Activated CD8-positive, alpha-beta T cell treated with anti-CD3 and anti-CD28 coated beads, Interleukin-2, amount 10 ng/mL, durations not matched to agents 7 days and 5 days (primary cell): ENCODE measurements around the gene C7orf57. TPM values are rescaled to one million over a fixed set of nuclear protein-coding genes. Genes with fewer than 3 reads are reported as not detected.
"Not testable (repeated sequence)": the region's sequence is repeated elsewhere in the genome, so short reads cannot be mapped to it uniquely, and the experiment has no call there.

Experiments used
- ATAC-seq: fragments of 150-1000 bp; cut with Tn5 transposase; one replicate; pipeline ENCODE4 v1.10.0; 2021; ENCODE audit warnings: moderate library complexity
- CTCF ChIA-PET: fragments of 350-600 bp; sonication (Branson Sonifier 250); formaldehyde crosslinking; loops from one replicate; lab custom pipeline; 2021; ENCODE audit warnings: antibody characterized with exemption; lab: Charles Lee
- POLR2A ChIA-PET: fragments of 350-600 bp; sonication (Branson Sonifier 250); formaldehyde crosslinking; loops from one replicate; lab custom pipeline; 2021; ENCODE audit warnings: antibody characterized with exemption; lab: Charles Lee
- DNase-seq: peaks from one replicate; pipeline ENCODE4 v3.0.0-alpha.2; 2020
- H3K27ac Mint-ChIP-seq: one replicate; pipeline ENCODE4 v1.8.0; 2021; ENCODE audit warnings: mild to moderate bottlenecking, mixed read lengths
- H3K27me3 Mint-ChIP-seq: one replicate; pipeline ENCODE4 v1.8.0; 2021; ENCODE audit warnings: low read depth, mixed read lengths
- H3K36me3 Mint-ChIP-seq: one replicate; pipeline ENCODE4 v1.8.0; 2021; ENCODE audit warnings: low read depth, mixed read lengths
- H3K4me1 Mint-ChIP-seq: one replicate; pipeline ENCODE4 v1.8.0; 2021; ENCODE audit warnings: low read depth, mixed read lengths
- H3K4me3 Mint-ChIP-seq: one replicate; pipeline ENCODE4 v1.8.0; 2021; ENCODE audit warnings: mild to moderate bottlenecking, mixed read lengths
- H3K9me3 Mint-ChIP-seq: one replicate; pipeline ENCODE4 v1.8.0; 2022; ENCODE audit warnings: mixed read lengths; ENCODE audit not compliant: insufficient read depth
- total RNA-seq, 2 experiments: library from RNA; stranded (reverse); gene quantifications; one replicate each; pipeline ENCODE4 v1.2.3, GENCODE V29; 2021

Gene C7orf57
- under 1 TPM in 1 of 2 experiments, not detected in 1; 0.10 TPM for total RNA-seq

DNA sequence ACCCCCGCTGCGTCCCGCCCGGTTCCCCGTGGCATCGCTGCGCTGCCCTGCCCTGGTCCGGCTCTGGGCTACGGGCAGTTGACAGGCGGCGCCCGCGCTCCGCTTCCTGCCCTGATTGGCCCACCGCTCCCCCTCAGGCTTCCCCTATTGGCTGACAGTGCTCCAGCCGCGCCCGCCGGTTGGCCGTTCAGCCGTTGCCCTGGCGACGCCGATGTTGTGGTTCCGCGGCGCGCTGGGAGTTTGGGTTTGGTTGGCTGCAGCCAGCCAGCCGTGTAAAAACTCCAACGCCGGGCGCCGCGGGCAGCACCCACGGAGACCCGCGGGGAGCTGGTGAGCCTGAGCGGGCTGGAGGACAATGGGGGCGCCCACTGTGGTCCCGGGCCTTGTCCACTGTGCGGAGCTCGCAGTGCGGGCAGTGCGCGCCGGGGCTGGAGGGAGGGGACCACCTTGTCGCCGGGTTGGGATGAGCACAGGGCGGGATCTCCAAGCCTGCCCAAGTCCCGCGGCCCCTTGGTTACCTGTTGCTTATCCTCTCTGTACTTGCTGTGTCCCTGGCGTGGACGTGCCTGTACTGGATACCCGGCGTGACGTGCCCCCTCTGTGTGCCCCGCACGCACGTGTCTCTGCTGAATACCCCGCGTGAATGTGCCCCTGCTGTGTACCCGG is at the start of gene C7orf57:
TSS of gene C7orf57 (plus strand) at position 243 of the 666 bp plus-strand sequence. CDS start 766 bp downstream, outside the sequence.
- Mint-ChIP-seq H3K36me3 (no peaks in the 10 kb centered on the region), H3K4me1 (peaks cover 10% of the 10 kb centered on the region), H3K9me3 (no peaks in the 10 kb centered on the region), H3K4me3 (peak within 1 kb of the TSS; percentile 72), H3K27ac (peak within 1 kb of the TSS; percentile 37), H3K27me3 (peaks cover 43% of the 10 kb centered on the region)
- CTCF ChIA-PET = interaction anchor here (1.0 to 1.6 kb wide), 2 partner anchors 44 to 75 kb away, joined by 3 to 5 read pairs; no protein-coding TSS in a partner anchor
- DNase-seq = peak; percentile 86
- peak; percentile 98 for ATAC-seq
- POLR2A ChIA-PET = interaction anchor here (0.9 kb wide), 1 partner anchor 43 kb away, joined by 3 read pairs; no protein-coding TSS in a partner anchor

DNA sequence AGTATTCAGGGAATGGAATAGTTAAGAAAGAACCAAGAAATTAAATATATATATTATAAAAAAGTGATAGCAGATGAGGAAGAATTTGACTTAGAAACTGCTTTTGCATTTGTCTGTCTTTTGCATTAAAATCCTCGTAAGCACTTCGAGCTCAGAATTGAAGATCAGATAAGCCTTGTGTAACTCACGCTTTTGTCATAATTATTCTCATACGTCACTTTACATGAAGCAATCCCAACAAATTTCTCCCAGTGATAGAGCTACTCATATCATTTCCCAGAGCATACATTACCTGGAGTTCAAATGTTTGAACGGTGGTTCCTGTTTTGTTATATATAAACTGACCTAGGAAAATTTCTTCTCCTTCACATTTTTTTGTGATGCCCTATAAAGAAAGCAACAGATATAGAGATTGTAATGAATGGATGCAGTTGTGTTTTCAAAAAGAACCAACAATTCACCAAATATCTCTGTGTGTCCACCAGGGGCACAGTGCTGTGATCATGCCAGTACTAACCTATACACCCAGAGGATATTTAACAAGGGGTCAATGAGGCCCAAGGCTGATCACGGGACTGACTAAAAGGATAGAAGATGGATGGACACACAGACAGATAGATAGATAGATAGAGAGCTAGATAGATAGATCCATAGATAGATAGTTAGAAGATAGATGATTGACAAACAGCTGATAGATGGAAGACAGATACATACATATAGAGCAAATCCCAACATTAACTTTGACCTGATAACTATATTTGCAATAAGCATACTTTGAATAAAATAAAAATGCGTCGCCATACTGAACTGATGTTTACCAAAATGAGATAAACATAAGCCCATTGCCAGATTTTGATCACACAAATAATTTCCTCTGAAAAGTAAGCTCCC is 46.6 kb upstream of the C7orf57 start:
- Mint-ChIP-seq H3K9me3 (no peaks in the 10 kb centered on the region), H3K4me3 (no peak overlapping the region), H3K27ac (no peak overlapping the region), H3K36me3 (no peaks in the 10 kb centered on the region), H3K27me3 (no peaks in the 10 kb centered on the region), H3K4me1 (peaks cover 21% of the 10 kb centered on the region)
- ATAC-seq (no peak), DNase-seq (peak; percentile 37)
- CTCF ChIA-PET = interaction anchor here (0.8 to 2.5 kb wide), 13 partner anchors 10 to 166 kb away, joined by 3 to 28 read pairs (median 7); partner anchors contain the start of genes HUS1 and UPP1
- POLR2A ChIA-PET = no interaction called here

DNA sequence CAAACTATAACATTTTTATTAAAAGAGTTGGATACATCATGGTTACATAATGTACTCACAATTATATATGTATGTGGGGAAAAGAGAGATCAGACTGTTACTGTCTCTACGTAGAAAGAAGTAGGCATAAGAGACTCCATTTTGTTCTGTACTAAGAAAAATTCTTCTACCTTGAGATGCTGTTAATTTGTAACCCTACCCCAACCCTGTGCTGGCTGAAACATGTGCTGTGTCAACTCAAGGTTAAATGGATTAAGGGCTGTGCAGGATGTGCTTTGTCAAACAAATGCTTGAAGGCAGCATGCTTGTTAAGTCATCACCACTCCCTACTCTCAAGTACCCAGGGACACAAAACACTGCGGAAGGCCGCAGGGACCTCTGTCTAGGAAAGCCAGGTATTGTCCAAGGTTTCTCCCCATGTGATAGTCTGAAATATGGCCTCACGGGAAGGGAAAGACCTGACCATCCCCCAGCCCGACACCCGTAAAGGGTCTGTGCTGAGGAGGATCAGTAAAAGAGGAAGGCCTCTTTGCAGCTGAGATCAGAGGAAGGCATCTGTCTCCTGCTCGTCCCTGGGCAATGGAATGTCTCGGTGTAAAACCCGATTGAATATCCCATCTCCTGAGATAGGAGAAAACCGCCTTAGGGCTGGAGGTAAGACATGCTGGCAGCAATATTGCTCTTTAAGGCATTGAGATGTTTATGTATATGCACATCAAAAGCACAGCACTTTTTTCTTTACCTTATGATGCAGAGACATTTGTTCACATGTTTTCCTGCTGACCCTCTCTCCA is 45.5 kb upstream of the C7orf57 start:
- H3K27me3 Mint-ChIP-seq, H3K9me3 Mint-ChIP-seq, H3K36me3 Mint-ChIP-seq, ATAC-seq, H3K27ac Mint-ChIP-seq, POLR2A ChIA-PET, H3K4me3 Mint-ChIP-seq, DNase-seq: not testable (repeated sequence)
- CTCF ChIA-PET = interaction anchor here (0.9 to 3.5 kb wide), 12 partner anchors 11 to 120 kb away, joined by 3 to 68 read pairs (median 9); partner anchors contain the start of genes HUS1 and UPP1
- H3K4me1 Mint-ChIP-seq = peaks cover 21% of the 10 kb centered on the region

DNA sequence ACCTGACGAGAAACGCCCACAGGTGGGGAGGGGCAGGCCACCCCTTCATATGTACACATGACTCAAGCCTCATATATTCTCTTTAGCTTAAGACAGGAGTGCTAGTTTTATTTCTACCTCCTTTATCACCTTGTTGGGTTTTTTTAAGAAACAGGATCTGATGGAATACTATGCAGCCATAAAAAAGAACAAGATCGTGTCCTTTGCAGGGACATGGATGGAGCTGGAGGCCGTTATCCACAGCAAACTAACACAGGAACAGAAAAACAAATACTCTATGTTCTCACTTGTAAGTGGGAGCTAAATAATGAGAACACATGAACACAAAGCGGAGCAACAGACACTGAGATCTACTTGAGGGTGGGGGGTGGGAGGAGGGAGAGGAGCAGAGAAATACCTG is 44.8 kb upstream of the C7orf57 start:
- Mint-ChIP-seq H3K27me3 (no peaks in the 10 kb centered on the region), H3K4me1 (peaks cover 21% of the 10 kb centered on the region), H3K27ac (peak overlapping the region; percentile 71), H3K4me3 (no peak overlapping the region), H3K36me3 (no peaks in the 10 kb centered on the region), H3K9me3 (no peaks in the 10 kb centered on the region)
- POLR2A ChIA-PET = interaction anchor here (2.1 kb wide), 1 partner anchor 98 kb away, joined by 12 read pairs; the partner anchor contains the start of gene UPP1
- no peak for DNase-seq
- ATAC-seq = no peak
- CTCF ChIA-PET = interaction anchor here (1.1 to 3.5 kb wide), 12 partner anchors 8 to 164 kb away, joined by 3 to 68 read pairs (median 8); partner anchors contain the start of genes C7orf57, HUS1 and UPP1

DNA sequence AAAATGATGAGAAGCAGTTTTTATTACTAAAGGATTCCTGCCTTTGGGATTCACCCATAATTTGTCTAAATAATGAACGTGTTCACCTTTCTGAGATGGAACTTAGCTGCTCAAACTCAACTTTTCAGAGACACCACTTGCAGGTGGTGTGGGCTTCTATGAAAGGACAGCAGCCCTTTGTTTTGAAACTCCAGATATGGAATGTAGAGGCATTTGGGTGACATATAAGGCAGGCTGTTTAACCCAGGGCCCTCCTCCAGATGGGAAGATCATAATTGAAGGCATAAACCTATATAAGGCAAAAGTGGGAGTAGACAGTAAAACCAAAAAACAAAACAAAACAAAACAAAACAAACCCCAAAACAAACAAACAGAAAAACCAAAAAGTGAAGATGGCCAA is 44.1 kb upstream of the C7orf57 start:
- POLR2A ChIA-PET = interaction anchor here (0.8 to 2.1 kb wide), 8 partner anchors 12 to 123 kb away, joined by 3 to 12 read pairs (median 4); partner anchors contain the start of genes HUS1 and UPP1
- CTCF ChIA-PET = interaction anchor here (0.7 to 3.5 kb wide), 24 partner anchors 8 to 164 kb away, joined by 3 to 68 read pairs (median 6); partner anchors contain the start of genes C7orf57, HUS1 and UPP1
- Mint-ChIP-seq H3K9me3 (no peaks in the 10 kb centered on the region), H3K27me3 (no peaks in the 10 kb centered on the region), H3K36me3 (no peaks in the 10 kb centered on the region), H3K4me1 (peaks cover 21% of the 10 kb centered on the region), H3K27ac (peak overlapping the region; percentile 89), H3K4me3 (peak overlapping the region; percentile 79)
- ATAC-seq (no peak), DNase-seq (no peak)

DNA sequence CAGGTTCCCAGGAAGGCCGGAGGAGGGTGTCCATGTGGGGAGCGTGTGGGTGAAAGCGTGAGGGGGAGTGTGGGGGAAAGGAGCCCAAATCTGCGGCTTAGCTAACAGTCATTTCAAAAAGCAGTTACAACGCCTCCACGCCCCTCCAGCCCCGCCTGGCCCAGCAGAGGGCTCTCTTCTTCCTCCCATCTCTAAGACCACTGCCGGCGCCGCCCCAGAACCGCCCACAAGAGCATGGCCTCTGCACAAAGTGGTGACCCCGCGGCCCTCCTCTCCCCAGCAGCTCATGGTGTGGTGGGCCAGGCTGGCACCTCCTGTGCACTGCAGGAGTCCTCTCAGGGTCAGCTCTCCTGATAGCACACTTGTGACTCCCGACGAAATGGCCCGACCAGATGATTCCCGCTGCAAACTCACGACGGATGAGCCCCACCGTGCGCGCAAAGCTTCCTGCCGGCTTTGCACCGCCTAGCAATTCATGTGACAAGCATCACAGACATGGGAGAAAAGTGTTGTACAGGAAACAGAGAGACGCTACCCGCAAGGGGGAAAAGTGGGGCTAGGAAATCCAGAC is 43.5 kb upstream of the C7orf57 start:
- ATAC-seq (peak; percentile 99), DNase-seq (peak; percentile 95)
- peaks cover 21% of the 10 kb centered on the region for H3K4me1 Mint-ChIP-seq
- H3K4me3 Mint-ChIP-seq = peak overlapping the region; percentile 79
- H3K27me3 Mint-ChIP-seq = no peaks in the 10 kb centered on the region
- CTCF ChIA-PET = interaction anchor here (0.7 to 3.5 kb wide), 26 partner anchors 9 to 163 kb away, joined by 3 to 68 read pairs (median 6); partner anchors contain the start of genes C7orf57, HUS1 and UPP1
- POLR2A ChIA-PET = interaction anchor here (0.6 to 2.1 kb wide), 11 partner anchors 12 to 123 kb away, joined by 3 to 12 read pairs (median 4); partner anchors contain the start of genes C7orf57, HUS1 and UPP1
- no peaks in the 10 kb centered on the region for H3K36me3 Mint-ChIP-seq
- H3K9me3 Mint-ChIP-seq = no peaks in the 10 kb centered on the region
- peak overlapping the region; percentile 89 for H3K27ac Mint-ChIP-seq

DNA sequence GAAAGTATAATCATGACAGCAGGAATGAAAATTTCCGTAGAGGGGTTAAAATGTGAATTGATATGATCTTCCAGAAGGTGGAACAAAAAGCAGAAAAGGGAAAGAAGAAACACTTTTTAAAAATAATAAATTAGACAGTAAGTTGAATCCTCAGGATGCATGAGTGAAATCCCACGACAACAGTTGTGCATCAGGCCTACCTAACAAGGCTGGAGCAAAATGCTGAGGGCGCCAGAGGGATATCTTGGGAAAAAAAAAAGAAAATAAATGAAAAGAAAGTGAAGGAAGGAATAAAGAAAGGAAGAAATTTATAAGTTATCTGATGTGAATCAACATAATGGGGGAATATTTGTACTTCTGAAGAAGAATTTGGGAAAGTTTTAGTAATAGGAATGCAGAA is 42.9 kb upstream of the C7orf57 start:
- peak overlapping the region; percentile 89 for H3K27ac Mint-ChIP-seq

DNA sequence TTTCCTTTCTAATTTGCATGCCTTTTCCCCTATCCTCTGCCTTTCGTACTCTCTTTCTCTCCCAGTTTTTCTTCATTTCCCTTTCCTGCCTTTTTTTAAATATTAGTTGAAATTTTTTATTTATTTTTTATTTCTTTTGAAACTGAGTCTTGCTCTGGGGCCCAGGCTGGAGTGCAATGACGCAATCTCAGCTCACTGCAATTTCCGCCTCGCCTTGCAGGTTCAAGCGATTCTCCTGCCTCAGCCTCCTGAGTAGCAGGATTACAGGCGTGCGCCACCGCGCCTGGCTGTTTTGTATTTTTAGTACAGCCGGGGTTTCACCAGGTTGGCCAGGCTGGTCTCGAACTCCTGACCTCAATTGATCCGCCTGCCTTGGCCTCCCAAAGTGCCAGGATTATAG is 35.9 kb upstream of the C7orf57 start:
- Mint-ChIP-seq H3K27me3 (peaks cover 5% of the 10 kb centered on the region), H3K4me1 (no peaks in the 10 kb centered on the region), H3K27ac (no peak overlapping the region), H3K36me3 (no peaks in the 10 kb centered on the region), H3K4me3 (no peak overlapping the region), H3K9me3 (no peaks in the 10 kb centered on the region)
- no peak for DNase-seq
- ChIA-PET CTCF (no interaction called here), POLR2A (no interaction called here)
- ATAC-seq = no peak

More for the DNA sequence above, 42.9 kb upstream of the C7orf57 start:
- Mint-ChIP-seq H3K27me3 (no peaks in the 10 kb centered on the region), H3K4me3 (peak overlapping the region; percentile 79), H3K36me3 (no peaks in the 10 kb centered on the region), H3K9me3 (no peaks in the 10 kb centered on the region), H3K4me1 (peaks cover 21% of the 10 kb centered on the region)
- DNase-seq = no peak
- ATAC-seq = no peak
- ChIA-PET CTCF (interaction anchor here (0.8 to 3.5 kb wide), 20 partner anchors 8 to 129 kb away, joined by 3 to 68 read pairs (median 7); partner anchors contain the start of genes C7orf57, HUS1 and UPP1), POLR2A (interaction anchor here (0.7 to 2.1 kb wide), 6 partner anchors 13 to 118 kb away, joined by 3 to 12 read pairs (median 6); partner anchors contain the start of genes C7orf57, HUS1 and UPP1)

DNA sequence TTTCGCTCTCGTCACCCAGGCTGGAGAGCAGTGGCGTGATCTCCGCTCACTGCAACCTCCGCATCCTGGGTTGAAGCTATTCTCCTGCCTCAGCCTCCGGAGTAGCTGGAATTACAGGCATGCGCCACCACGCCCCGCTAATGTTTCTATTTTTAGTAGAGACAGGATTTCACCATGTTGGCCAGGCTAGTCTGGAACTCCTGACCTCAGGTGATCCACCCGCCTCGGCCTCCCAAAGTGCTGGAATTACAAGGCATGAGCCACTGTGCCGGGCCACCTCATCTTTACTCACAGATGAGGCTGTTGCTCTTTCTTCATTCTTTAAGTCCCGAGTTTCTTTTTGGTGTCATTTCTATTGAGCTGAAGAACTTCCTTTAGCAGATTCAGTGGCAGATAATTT is 35.2 kb upstream of the C7orf57 start:
- H3K4me3 Mint-ChIP-seq, H3K36me3 Mint-ChIP-seq, H3K27me3 Mint-ChIP-seq, H3K9me3 Mint-ChIP-seq, POLR2A ChIA-PET, ATAC-seq, DNase-seq, H3K4me1 Mint-ChIP-seq, H3K27ac Mint-ChIP-seq: not testable (repeated sequence)
- CTCF ChIA-PET = interaction anchor here (0.6 to 1.7 kb wide), 4 partner anchors 9 to 110 kb away, joined by 3 to 7 read pairs (median 3); no protein-coding TSS in a partner anchor

DNA sequence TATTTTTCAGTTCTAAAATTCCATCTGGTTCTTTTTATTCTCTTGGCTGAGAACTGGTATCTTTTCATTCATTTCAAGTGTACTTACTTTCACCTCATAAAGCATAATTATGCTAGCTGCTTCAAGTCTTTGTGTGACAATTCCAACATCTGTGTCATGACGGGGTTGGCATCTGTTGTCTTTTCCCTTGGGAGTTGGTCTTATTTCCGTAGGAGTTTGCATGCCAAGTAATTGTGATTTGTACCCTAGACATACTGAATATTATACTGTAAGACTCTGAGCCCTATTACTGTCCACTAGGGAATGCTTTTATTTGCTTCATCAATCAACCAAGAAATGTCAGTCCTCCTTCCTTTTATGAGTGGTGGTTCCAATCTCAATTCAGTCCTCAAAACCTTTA is 31.3 kb upstream of the C7orf57 start:
- H3K27me3 Mint-ChIP-seq = peaks cover 5% of the 10 kb centered on the region
- DNase-seq = no peak
- H3K4me1 Mint-ChIP-seq = no peaks in the 10 kb centered on the region
- H3K27ac Mint-ChIP-seq = no peak overlapping the region
- POLR2A ChIA-PET = no interaction called here
- no peak for ATAC-seq
- no peaks in the 10 kb centered on the region for H3K36me3 Mint-ChIP-seq
- H3K9me3 Mint-ChIP-seq = no peaks in the 10 kb centered on the region
- no peak overlapping the region for H3K4me3 Mint-ChIP-seq
- CTCF ChIA-PET = interaction anchor here (1.3 kb wide), 1 partner anchor 12 kb away, joined by 3 read pairs; no protein-coding TSS in a partner anchor
